HTERT RPE-1 (cell line): ENCODE measurements around the gene LYRM1.
"Not testable (repeated sequence)": the region's sequence is repeated elsewhere in the genome, so short reads cannot be mapped to it uniquely, and the experiment has no call there.

Experiments
- in situ Hi-C: fragments of 300-500 bp; cut with MboI; formaldehyde crosslinking; loops from 4 replicates; pipeline ENCODE4 v1.14.3; 2020; ENCODE audit warnings: low sequenced_read_pairs

Gene LYRM1

GRCh38 chr16:20971401-20971800 lies 70.8 kb downstream of the LYRM1 start:
- in situ Hi-C loops: no loop called here

DNA sequence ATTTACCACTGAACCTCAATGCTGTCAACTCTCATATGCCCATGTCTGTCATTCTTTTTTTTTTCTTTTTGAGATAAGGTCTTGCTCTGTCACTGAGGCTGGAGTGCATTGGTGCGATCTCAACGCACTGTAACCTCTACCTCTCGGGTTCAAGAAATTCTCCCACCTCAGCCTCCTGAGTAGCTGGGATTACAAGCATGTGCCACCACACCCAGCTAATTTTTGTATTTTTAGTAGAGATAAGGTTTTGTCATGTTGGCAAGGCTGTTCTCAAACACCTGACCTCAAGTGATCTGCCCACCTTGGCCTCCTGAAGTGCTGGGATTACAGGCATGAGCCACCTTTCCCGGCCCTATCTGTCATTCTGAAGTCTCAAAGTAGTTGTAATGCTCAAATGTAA lies 72.6 kb downstream of the LYRM1 start:
- in situ Hi-C loops: not testable (repeated sequence)
